Hepatic stellate cell (primary cell): ENCODE measurements around the gene NUP93.
"Not testable (repeated sequence)": the region's sequence is repeated elsewhere in the genome, so short reads cannot be mapped to it uniquely, and the experiment has no call there.

ENCODE experiments used
- DNase-seq: peaks from one replicate; pipeline ENCODE4 v3.0.0; 2011; ENCODE audit warnings: low spot score

NUP93 gene

GRCh38 chr16:56779906-56780305, 50.0 kb downstream of the NUP93 start:
- DNase-seq, result no peak

DNA sequence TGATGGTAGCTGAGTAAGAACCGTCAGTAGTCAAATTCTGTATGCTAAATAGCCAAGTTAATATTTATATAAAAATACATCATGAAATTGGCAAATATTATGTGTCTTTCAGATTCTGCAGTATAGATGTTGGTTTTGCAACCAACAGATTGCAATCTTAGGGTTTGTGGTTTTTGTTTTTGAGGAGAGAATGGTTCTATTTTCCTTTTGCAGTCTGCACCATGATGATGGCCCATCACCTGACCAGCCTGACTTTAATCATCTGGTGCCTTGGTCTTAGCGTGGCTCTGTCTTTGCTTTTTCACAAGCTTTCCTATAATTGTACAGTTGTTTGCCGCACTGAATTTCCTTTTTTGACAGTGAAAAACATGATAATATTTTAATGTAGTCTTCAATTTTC, 50.7 kb downstream of the NUP93 start:
- no peak for DNase-seq

- DNase-seq, result no peak
Observed at GRCh38 chr16:56781528-56781961, 51.6 kb downstream of the NUP93 start.

GRCh38 chr16:56783344-56783743, 53.4 kb downstream of the NUP93 start:
- no peak for DNase-seq

DNA sequence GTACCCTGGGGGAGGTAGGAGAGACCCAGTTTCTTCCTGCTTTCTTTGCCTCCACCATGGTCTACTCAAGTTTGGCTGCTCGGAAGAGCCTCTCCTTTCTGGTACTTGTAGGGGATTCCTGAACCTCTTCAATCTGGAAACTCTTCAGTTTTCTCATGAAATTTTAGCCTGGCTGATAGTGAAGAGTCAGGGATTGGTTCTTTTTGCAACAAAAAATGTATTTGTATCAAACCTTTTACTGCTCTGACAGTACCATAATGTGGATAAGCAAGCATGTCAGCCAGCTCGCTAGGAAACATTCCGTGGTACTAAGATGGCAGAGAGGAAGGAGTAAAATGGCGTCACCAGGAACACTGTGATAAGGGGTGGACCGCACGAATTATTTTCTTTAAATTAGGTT, 55.4 kb downstream of the NUP93 start:
- DNase-seq, result no peak

GRCh38 chr16:56787167-56787566, 57.2 kb downstream of the NUP93 start:
- no peak for DNase-seq

DNA sequence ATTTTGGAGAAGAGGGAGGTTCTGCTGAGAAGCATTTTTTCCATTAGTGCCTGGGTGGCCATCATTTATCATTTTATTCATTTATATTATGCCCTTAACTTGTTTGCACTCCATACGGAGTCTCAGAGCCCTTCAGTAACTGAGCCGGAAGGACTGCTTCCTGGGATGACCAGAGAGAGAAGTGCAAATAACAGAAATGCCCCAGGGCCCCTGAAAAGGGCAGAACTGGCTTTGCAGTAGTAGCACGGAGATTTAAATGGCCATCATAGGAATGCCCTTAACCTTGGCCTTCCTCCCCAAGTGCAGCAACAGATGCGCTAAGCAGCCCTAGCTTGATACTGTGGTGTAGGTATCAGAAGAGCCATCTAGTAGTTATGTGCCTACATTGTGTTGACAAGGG, 58.5 kb downstream of the NUP93 start:
- no peak for DNase-seq

- DNase-seq, result peak; percentile 24
Observed at GRCh38 chr16:56789360-56789759, 59.4 kb downstream of the NUP93 start.

DNA sequence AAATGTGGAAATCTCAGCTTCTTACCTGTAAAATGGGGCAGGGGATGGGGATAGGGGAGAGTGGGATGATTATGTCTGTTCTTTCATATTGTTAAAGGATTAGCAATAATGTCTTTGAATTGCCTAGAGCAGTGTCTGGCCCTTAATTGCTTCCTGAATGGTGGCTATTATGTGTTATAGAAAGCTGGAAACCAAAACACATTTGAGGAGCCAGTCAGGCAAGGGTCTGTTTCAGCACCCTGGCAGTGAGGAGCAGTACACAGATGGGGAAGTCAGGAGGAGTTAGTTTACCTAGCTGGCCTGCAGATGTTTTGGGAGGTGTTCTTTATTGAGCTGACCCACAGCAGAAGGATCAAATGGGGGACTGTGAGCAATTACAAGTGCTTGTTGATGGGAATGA, 63.0 kb downstream of the NUP93 start:
- no peak for DNase-seq

DNA sequence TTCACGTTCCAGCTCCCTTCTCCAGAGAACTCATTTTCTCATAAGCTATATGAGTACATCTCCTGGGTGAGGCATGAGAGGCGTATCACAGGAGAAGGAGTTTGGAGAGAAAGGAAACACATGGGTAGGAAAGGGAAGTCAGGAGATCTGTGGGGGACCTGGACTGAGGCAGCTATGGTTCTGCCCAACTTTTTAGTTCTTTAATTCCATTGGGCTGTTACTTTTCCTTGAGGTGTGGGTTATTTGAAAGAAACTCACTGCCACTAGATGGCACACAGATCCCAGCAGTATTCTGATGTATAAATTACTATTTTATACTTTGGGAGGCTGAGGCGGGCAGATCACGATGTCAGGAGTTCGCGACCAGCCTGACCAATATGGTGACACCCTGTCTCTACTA, 63.6 kb downstream of the NUP93 start:
- DNase-seq, result no peak

DNA sequence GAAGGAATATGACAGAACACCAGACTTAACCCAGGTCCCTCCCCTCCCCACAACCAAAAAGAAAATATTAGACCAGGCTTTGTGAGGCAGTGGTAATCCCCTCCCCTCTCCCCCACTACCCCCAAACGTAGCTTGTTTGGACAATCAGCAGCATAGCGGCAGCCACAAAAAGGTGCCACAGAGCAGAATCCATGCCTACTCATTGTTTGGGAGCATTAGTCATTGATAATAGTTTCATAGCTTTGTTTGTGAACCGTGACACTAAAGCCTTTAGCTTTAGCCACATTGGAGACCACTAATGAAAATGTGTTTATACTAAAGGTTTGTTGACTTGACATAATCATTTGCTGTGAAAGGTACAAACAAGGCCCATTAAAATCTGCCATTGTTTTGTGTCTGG, 65.1 kb downstream of the NUP93 start:
- DNase-seq, result no peak

GRCh38 chr16:56797038-56797437, 67.1 kb downstream of the NUP93 start:
- DNase-seq, result not testable (repeated sequence)

DNA sequence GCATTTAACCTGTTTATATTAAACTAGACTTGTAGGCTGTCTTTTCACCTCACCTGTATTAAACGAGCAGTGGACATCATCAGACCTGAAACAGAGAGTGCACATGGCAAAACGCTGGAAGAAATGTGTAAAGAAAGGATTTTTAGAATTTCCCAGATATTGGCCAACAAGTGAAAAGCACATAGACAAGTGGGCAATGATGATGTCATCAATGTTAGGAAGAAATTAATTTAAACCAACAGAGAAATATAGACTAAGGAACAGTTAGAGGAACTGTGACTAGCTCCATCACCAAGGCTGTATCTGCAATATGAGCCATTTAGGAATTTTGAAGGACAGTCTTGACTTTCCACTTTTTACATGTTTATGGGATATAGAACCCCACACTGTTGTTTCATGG, 67.9 kb downstream of the NUP93 start:
- DNase-seq, result no peak

DNA sequence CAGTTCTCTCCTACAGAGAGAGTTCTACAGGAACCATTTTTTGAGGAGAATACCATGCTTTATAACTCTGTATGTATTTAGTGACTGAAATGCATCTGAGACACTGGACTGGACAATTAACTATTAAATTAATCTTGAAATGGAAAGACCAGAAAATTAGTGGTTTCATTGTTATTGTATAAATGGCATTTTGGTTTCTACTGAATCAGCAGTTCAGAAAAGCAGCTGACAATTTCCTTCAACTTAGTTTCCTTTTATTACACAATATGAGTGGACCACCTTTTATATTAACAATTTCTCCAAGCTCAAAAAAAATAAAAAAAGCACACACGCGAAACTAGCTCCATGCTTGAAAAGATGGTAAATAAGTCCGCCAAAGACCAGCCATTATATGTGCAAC, 69.0 kb downstream of the NUP93 start:
- no peak for DNase-seq

GRCh38 chr16:56800355-56800754, 70.4 kb downstream of the NUP93 start:
- no peak for DNase-seq

- DNase-seq, result no peak
Observed at GRCh38 chr16:56801762-56802161, 71.8 kb downstream of the NUP93 start.

DNA sequence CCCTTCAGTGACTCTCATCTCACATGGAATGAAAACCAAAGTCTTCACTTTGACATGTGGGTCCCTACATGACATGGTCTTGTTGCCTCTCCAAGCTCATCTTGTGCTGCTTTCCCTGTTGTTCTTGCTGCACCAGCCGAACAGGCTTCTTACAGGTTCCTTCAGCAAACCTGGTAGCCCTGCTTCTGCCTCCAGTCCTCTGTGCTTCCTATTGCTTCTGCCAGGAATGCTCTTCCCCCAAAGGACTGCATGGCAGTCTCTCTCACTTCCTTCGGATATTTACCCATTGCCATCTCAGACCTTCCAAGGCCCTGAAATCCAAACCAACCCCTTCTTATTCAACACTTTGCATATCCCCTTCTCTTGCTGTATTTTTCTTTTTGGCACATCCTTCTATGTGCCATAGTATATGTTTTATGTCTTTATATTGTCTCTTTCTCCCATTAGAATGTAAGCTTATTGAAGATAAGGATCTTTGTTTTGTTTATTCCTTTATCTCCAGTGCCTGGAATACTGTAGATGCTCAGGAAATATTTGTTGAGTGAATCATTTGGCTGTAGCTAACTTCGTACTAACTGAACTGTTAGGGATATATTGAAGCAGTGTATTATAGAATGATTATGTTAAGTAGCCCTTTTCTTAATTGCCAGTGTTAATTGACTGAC, 77.2 kb downstream of the NUP93 start:
- peak; percentile 48 for DNase-seq

DNA sequence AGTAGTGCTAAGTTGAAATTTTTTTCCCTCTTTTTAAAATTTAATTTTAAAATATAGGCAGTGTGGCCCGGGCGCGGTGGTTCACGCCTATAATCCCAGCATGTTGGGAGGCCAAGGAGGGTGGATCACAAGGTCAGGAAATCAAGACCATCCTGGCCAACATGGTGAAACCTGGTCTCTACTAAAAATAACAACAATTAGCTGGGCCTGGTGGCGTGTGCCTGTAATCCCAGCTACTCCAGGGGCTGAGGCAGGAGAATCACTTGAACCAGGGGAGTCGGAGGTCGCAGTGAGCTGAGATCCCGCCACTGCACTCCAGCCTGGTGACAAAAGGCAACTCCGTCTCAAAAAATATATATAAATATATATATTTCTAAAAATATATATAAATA, 77.7 kb downstream of the NUP93 start:
- not testable (repeated sequence) for DNase-seq

DNA sequence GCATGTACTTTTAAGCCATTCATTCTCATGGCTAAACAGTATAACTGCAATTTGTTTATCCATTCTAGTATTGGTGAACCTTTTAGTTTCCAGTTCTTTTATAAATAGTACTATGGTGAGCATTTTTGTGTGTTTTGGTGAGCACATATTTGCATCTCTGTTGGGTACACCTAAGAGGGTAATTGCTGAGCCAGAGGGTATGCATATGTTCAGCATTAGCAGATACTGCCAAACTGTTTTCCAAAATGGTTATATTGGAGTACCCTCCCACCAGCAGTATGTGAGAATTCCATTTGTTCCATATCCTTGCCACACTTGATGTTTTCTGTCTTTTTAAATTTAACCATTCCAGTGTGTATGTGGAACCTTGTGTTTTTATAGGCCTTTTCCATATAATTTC, 81.0 kb downstream of the NUP93 start:
- DNase-seq, result no peak

GRCh38 chr16:56811602-56812001, 81.7 kb downstream of the NUP93 start:
- not testable (repeated sequence) for DNase-seq

DNA sequence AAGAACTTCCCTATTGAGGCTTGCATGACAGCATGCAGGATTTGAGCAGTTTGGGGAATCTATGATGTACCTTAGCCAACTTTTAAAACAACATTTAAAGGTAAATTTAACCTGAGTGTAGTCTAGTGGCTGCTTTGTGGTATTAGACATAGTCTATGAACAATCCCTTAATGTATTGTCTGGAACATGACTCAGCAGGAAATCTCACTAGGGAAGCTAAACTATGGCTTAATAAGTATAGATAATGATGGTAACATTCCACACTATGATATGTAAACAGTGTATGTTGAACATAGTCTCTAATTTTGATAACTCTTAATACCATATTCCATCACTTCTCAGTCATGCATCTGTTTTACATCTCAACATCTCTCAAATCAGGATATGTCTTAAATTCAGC, 83.0 kb downstream of the NUP93 start:
- peak; percentile 10 for DNase-seq

DNA sequence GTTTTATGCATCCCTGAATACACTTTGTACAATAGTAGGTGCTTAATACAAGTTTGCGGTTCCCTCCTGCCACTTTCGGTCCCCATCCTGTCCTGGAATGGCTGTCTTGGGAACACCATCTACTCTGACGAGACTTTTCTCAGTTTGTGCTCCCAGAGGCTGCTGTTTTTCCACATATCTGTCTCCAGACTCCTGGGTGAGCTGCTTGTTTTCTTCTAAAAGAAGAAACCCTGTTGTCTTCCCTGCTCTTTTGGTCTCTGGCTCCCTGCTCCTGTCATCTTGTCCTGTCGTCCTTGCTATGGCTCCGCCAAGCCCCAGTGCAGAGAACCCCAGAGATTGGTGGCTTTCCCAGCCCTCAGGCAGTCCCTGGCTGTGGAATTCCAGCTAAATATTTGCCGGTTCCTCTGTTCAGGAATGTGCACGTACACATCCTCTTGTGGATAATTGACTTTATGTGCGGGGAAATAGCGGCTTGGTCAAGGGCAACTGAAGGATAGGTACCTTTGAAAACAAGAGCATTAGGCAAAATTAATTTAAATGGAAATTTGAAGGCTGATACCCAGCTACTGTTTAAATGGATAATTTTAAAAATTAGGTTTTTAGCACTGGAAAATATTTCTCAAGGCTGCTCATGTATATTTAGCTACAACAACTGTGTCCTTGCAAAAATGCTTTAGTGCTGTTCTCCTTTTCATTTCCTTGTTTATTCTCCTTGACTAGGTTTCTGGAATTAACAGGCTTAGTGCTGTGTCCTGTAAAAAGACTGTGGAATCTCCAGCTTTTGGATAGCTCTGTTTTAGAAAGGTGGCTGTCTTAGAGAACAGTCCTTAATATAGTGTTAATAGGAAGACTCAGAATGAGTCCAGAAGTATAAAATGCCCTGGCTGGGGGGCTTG, 84.9 kb downstream of the NUP93 start:
- no peak for DNase-seq

DNA sequence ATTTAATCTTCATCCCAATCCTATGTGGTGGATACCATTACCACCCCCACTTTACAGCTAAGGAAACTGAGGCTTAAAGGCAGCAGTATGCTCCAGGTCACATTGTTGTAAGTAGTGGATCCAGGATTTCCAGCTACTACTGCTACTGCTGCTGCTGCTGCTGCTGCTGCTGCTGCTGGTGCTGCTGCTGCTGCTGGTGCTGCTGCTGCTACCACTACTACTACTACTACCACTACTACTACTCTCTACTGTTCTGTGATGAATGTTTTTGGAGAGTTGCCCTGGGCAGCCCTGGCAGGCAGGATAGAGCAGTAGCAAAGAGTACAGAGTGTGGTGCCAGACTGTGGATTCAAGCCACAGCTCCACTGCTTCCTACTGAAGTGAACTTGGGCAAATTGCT, 85.8 kb downstream of the NUP93 start:
- DNase-seq, result no peak

- no peak for DNase-seq
Observed at GRCh38 chr16:56817056-56817455, 87.1 kb downstream of the NUP93 start.
